ENCODE results near the gene COL15A1. TPM values are rescaled to one million over a fixed set of nuclear protein-coding genes. Genes with fewer than 3 reads are reported as not detected.

COL15A1 gene
- total and polyA plus RNA-seq, 2 of the 8 experiments (the other 6 are each of a cell fraction or from before 2014, with no cell fraction given): 0.12 to 0.15 TPM

- no peak for TF ChIP-seq TCF12 (IDR thresholded peaks at IDR 0.05; ENCODE audit: low read depth, low read length)
- no peak for TF ChIP-seq BRCA1 (IDR thresholded peaks at IDR 0.05; ENCODE audit: low read depth, low read length)
- 0 out of 2 replicates have a peak, but pooled peaks have one; percentile 56 for TF ChIP-seq E2F6 (IDR thresholded peaks at IDR 0.05)
- TF ChIP-seq CBX5 (IDR thresholded peaks at IDR 0.05; ENCODE audit: low read depth, low read length): no peak
- peak; percentile 7 for TF ChIP-seq CTBP2 (IDR thresholded peaks at IDR 0.05; ENCODE audit: borderline replicate concordance, insufficient read depth, insufficient read length, low read length)
- TF ChIP-seq SIN3A (conservative IDR thresholded peaks at IDR 0.05 in 1 of 2, IDR thresholded peaks at IDR 0.05 in 1 of 2; ENCODE audit: low read depth in 1 of 2, low read length in 2 of 2): peak; percentile 52 to 59; a peak in 2 of 4 replicates
- TF ChIP-seq SIX5 (IDR thresholded peaks at IDR 0.05; ENCODE audit: low read depth, low read length): no peak
- TF ChIP-seq POLR2AphosphoS5 (IDR thresholded peaks at IDR 0.05; ENCODE audit: low read depth, low read length): peak; percentile 92
- TF ChIP-seq CTCF (IDR thresholded peaks at IDR 0.05; ENCODE audit: control extremely low read depth in 1 of 3, insufficient read depth in 1 of 3, low read depth in 1 of 3, low read length in 3 of 3): peak in 1 of 3 experiments; percentile 3; a peak in 1 of 4 replicates
- TF ChIP-seq SP4 (IDR thresholded peaks at IDR 0.05; ENCODE audit: low read length): no peak
- TF ChIP-seq GABPA (IDR thresholded peaks at IDR 0.05; ENCODE audit: borderline replicate concordance, insufficient read depth, low read length): no peak
- no peak for TF ChIP-seq ATF2 (IDR thresholded peaks at IDR 0.05; ENCODE audit: low read length)
- TF ChIP-seq POU5F1 (IDR thresholded peaks at IDR 0.05; ENCODE audit: low read depth, low read length): no peak
Observed at GRCh38 chr9:99104459-99105151, 160.9 kb downstream of the COL15A1 start, which contains the start of gene TGFBR1 (continued).

Data from H1 (cell line).